Upper lobe of left lung (tissue), 6 donors: ENCODE measurements around the gene PPL. TPM values are rescaled to one million over a fixed set of nuclear protein-coding genes. Genes with fewer than 3 reads are reported as not detected.

Experiments used
- ATAC-seq, 2 donors: fragments of 200-7000 bp; cut with Tn5 transposase; one replicate each; pipeline ENCODE4 v1.9.1; 2022; ENCODE audit warnings: mild to moderate bottlenecking in 2 of 2, moderate library complexity in 2 of 2; ENCODE audit not compliant: low FRiP score in 2 of 2
- DNase-seq, 2 donors: peaks; one replicate each; pipeline ENCODE4 v3.0.0-alpha.2; 2019 to 2020
- H3K27ac ChIP-seq, 4 donors: fragments of 200-600 bp; sonication (generic); one replicate each; pipeline ENCODE4 v1.5.1; 2016 to 2019
- H3K27me3 ChIP-seq, 4 donors: fragments of 200-600 bp; sonication (generic); one replicate each; pipeline ENCODE4 v1.5.1; 2017 to 2019
- H3K36me3 ChIP-seq, 4 donors: fragments of 200-600 bp; sonication (generic); one replicate each; pipeline ENCODE4 v1.5.1; 2016 to 2019
- H3K4me1 ChIP-seq, 4 donors: fragments of 200-600 bp; sonication (generic); one replicate each; pipeline ENCODE4 v1.5.1; 2018 to 2019
- H3K4me3 ChIP-seq, 4 donors: fragments of 200-600 bp; sonication (generic); one replicate each; pipeline ENCODE4 v1.5.1; 2017 to 2019; ENCODE audit warnings: mild to moderate bottlenecking in 2 of 4, moderate library complexity in 1 of 4
- H3K9me3 ChIP-seq, 4 donors: fragments of 200-600 bp; sonication (generic); one replicate each; pipeline ENCODE4 v1.5.1; 2018 to 2019
- EP300 ChIP-seq, 4 donors: sonication (generic); formaldehyde crosslinking; IDR thresholded peaks; one replicate each; pipeline ENCODE4 v1.5.1; 2017; ENCODE audit warnings: antibody characterized with exemption in 4 of 4, control low read depth in 2 of 4
- POLR2A ChIP-seq, 4 donors: fragments of 450-650 bp; IDR thresholded peaks; one replicate each; pipeline ENCODE4 v1.5.1; 2016 to 2017; ENCODE audit warnings: antibody characterized with exemption in 4 of 4, mild to moderate bottlenecking in 2 of 4
- POLR2AphosphoS5 ChIP-seq, 2 donors: sonication (generic); formaldehyde crosslinking; IDR thresholded peaks; one replicate each; pipeline ENCODE4 v1.5.1; 2017; ENCODE audit warnings: antibody characterized with exemption in 2 of 2
- WGBS, 2 donors: methylation state at CpG; one replicate each; pipeline ENCODE4 v1.1.5; 2017 to 2018; 5-methylcytosine and 5-hydroxymethylcytosine counted together
- total RNA-seq, 6 donors: library from RNA; depleted of rRNA in 4 of 6; stranded (reverse); fragments of >200 nt in 4 of 6; gene quantifications; one replicate each; pipeline versions ENCODE4 v1.1.0 to v1.2.1, GENCODE V29; 2016 to 2021
- TF ChIP-seq, protein P1 (sequence below), 6 experiments: fragments of 450-650 bp in 4 of 6; fragments of 200-600 bp in 2 of 6; sonication (generic) in 2 of 6; IDR thresholded peaks; one replicate each; pipeline ENCODE4 v1.5.1; 2016 to 2019; ENCODE audit warnings: antibody characterized with exemption in 6 of 6
- donor health status: DM: no; HTN: no; CAD: no; lungs with moderate emphysema.
- donor health status: DM: no; HTN: yes; CAD: no; lungs with severe emphysema.

Gene PPL
- total RNA-seq, 6 donors from 2014 or later: 72.7 to 156 (median 132) TPM

DNA sequence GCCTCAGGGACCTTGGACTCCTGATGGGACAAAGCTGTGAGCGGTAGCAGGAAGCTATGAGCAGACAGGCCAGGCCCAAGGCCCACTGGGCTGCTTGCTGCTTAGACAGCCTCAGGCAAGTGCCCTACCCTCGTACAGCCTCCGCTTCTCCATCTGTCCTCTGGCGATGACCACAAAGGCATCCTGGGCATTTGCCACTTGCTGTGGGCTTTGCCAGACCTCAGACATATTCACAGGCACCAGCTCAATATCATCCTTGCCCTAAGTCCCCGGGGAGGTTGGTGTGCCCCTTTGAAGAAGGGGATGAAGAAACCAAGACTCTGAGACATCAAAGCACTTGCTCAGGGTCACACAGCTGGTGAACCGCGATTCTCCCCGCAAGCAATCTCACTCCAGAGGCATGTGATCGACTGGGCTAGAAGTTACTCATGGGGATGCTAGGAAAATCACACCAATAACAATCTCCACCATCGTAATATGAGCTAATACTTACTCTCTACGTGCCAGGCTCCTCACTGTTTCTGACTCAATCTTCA lies 21.7 kb downstream of the PPL start:
- no peaks in the 10 kb centered on the region for H3K9me3 ChIP-seq
- TF ChIP-seq, protein P1, sequence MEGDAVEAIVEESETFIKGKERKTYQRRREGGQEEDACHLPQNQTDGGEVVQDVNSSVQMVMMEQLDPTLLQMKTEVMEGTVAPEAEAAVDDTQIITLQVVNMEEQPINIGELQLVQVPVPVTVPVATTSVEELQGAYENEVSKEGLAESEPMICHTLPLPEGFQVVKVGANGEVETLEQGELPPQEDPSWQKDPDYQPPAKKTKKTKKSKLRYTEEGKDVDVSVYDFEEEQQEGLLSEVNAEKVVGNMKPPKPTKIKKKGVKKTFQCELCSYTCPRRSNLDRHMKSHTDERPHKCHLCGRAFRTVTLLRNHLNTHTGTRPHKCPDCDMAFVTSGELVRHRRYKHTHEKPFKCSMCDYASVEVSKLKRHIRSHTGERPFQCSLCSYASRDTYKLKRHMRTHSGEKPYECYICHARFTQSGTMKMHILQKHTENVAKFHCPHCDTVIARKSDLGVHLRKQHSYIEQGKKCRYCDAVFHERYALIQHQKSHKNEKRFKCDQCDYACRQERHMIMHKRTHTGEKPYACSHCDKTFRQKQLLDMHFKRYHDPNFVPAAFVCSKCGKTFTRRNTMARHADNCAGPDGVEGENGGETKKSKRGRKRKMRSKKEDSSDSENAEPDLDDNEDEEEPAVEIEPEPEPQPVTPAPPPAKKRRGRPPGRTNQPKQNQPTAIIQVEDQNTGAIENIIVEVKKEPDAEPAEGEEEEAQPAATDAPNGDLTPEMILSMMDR (IDR thresholded peaks at IDR 0.05): no peak
- no peak for TF ChIP-seq POLR2A (IDR thresholded peaks at IDR 0.05)
- TF ChIP-seq EP300 (IDR thresholded peaks at IDR 0.05): no peak
- no peak for TF ChIP-seq POLR2AphosphoS5 (IDR thresholded peaks at IDR 0.05)
- H3K4me1 ChIP-seq: peaks cover 0 to 22% (median 9%) of the 10 kb centered on the region in 4 donors
- no peak for DNase-seq
- no peaks in the 10 kb centered on the region for H3K27me3 ChIP-seq
- H3K27ac ChIP-seq: no peak overlapping the region
- peaks cover 0 to 2% (median 0%) of the 10 kb centered on the region in 4 donors for H3K36me3 ChIP-seq
- H3K4me3 ChIP-seq: no peak overlapping the region
- ATAC-seq: peak in 1 of 2 donors; percentile 18
- 54 to 75% methylated on average over 7 to 11 of the region's 11 CpGs for WGBS, 2 donors

DNA sequence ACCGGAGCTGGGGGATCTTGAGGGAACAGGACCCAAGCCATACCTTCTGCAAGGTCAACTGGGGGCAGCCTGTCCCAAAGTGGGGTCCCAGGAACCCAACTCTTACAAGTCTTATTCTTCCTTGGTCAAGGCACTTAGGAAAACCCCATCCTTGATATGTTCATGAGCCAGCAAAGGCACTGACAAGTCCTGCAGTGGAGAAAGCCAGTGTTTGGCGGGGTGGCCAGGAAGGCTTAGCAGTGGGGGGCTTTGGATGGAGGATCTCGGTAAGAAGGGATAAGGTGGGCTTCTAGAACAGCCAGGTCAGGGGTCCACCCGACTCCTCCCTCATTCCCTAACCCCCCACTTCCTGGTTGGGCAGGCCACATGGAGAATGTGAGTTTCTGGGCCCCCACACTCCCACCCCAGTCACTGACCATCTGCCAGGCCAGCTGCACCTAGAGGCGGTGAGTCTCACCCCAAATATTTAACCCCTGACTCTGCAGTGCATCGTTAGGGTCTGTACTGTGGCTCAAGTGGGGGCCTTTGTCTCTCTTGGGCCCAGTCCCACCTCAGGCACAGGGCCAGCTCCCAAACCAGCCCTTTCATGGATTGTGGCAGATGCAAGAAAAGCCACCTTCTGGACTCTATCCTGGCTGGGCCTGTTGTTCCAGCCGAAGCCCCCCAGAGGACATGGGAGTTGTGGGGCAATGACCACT lies 22.3 kb downstream of the PPL start:
- Histone ChIP-seq H3K27me3 (no peaks in the 10 kb centered on the region), H3K27ac (no peak overlapping the region), H3K9me3 (no peaks in the 10 kb centered on the region), H3K4me1 (peaks cover 0 to 22% (median 9%) of the 10 kb centered on the region in 4 donors), H3K36me3 (peaks cover 0 to 2% (median 0%) of the 10 kb centered on the region in 4 donors), H3K4me3 (no peak overlapping the region)
- WGBS, 2 donors: 85 to 94% methylated on average over 5 to 7 of the region's 7 CpGs
- DNase-seq (no peak), ATAC-seq (no peak)
- no peak for TF ChIP-seq POLR2A (IDR thresholded peaks at IDR 0.05)
- TF ChIP-seq, protein P1 (IDR thresholded peaks at IDR 0.05): no peak
- TF ChIP-seq EP300 (IDR thresholded peaks at IDR 0.05): no peak
- no peak for TF ChIP-seq POLR2AphosphoS5 (IDR thresholded peaks at IDR 0.05)

DNA sequence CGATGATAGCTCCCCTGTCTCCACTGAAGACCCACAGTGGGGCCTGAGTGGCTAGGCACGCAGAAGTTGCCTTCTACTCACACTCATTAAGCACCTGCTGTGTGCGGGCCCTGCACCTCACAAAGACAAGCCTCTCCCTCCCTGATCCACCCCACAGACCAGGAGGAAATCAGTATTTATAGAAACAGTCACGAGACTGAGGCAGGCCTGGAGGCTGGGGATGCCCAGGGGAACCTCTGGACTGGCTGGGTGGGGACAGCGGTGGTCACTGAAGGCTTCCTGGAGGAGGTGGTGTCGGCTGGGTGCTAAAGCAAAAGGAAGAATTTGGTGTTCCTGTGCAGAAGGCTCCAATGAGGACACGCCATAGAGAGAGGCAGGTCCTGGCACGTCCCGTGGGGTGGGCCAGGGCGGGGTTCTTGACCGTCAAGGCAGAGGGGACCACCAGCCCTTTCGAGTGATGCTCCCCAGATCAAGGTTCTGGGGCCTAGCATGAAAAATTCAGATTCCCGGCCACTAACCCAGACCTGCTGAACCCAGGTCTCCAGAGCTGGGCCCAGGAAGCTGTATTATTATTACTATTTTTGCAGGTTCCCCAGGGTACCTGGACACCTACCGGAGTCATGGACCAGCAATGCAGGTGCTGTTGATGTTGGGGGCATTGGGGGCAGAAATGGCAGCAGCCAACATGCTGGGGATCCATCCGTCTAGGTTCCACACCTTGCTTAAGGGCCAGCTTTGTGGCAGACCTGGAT lies 23.0 kb downstream of the PPL start:
- no peak for DNase-seq
- no peaks in the 10 kb centered on the region for H3K27me3 ChIP-seq
- TF ChIP-seq POLR2AphosphoS5 (IDR thresholded peaks at IDR 0.05) (no peak), EP300 (IDR thresholded peaks at IDR 0.05) (no peak), POLR2A (IDR thresholded peaks at IDR 0.05) (no peak)
- TF ChIP-seq, protein P1 (IDR thresholded peaks at IDR 0.05): no peak
- peak overlapping the region in 2 of 4 donors; percentile 45 to 52 for H3K27ac ChIP-seq
- no peak overlapping the region for H3K4me3 ChIP-seq
- no peak for ATAC-seq
- H3K36me3 ChIP-seq: peaks cover 0 to 2% (median 0%) of the 10 kb centered on the region in 4 donors
- H3K4me1 ChIP-seq: peaks cover 0 to 19% (median 8%) of the 10 kb centered on the region in 4 donors
- no peaks in the 10 kb centered on the region for H3K9me3 ChIP-seq
- 72 to 88% methylated on average over 10 to 15 of the region's 15 CpGs for WGBS, 2 donors

DNA sequence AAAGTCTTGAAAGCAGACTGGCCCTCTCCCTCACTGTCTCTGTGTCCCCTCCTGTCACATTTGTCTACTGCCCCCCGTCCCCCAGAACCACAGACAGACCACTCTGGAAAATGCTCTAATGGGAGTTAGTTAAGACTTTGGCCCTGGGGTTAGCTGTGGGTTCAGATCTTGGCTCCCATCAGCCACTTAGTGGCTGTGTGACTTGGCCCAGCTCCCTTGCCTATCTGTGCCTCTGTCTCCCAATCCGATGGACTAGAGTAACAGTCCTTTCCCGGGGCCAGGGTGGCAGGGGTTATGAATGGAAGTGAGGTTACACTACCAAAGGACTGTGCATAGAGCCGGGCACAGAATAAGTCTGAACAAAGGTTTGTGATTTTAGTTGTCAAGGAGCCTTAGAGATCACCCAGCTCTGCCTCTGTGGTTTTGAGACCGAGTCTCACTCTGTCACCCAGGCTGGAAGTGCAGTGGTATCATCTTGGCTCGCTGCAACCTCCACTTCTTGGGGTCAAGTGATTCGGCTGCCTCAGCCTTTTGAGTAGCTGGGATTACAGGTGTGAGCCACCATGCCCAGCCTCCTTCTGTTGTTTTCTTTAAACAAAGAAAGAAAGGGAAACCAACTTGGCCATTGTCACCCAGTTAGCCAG lies 23.7 kb downstream of the PPL start:
- DNase-seq (peak in 1 of 2 donors; percentile 49), ATAC-seq (peak in 1 of 2 donors; percentile 7)
- Histone ChIP-seq H3K36me3 (peaks cover 0 to 2% (median 0%) of the 10 kb centered on the region in 4 donors), H3K27me3 (no peaks in the 10 kb centered on the region), H3K9me3 (no peaks in the 10 kb centered on the region), H3K27ac (peak overlapping the region in 2 of 4 donors; percentile 45 to 52), H3K4me3 (no peak overlapping the region), H3K4me1 (peaks cover 0 to 12% (median 4%) of the 10 kb centered on the region in 4 donors)
- TF ChIP-seq EP300 (IDR thresholded peaks at IDR 0.05) (no peak), POLR2A (IDR thresholded peaks at IDR 0.05) (no peak), POLR2AphosphoS5 (IDR thresholded peaks at IDR 0.05) (no peak)
- TF ChIP-seq, protein P1 (IDR thresholded peaks at IDR 0.05): no peak
- 56 to 76% methylated on average over 4 to 7 of the region's 7 CpGs for WGBS, 2 donors
